SK-N-SH treated with all-trans-retinoic acid at 6 μM for 48 hours (cell line): Measurements from ENCODE around the gene AMIGO3.

Experiments
- ATAC-seq: fragments of 200-7000 bp; cut with Tn5 transposase; 3 replicates; pipeline ENCODE4 v1.9.1; 2020; ENCODE audit warnings: mild to moderate bottlenecking, moderate library complexity
- ARNTL ChIP-seq: fragments of 450-650 bp; formaldehyde crosslinking; IDR thresholded peaks from 2 replicates; pipeline ENCODE4 v1.5.0; 2020; ENCODE audit warnings: low read depth, mild to moderate bottlenecking, moderate library complexity, borderline replicate concordance
- BACH2 ChIP-seq: fragments of 250-450 bp; sonication (Bioruptor Pico); IDR thresholded peaks from 2 replicates; pipeline ENCODE4 v1.9.0; 2021; ENCODE audit warnings: mild to moderate bottlenecking, borderline replicate concordance
- CREB5 ChIP-seq: fragments of 250-450 bp; sonication (Bioruptor Pico); IDR thresholded peaks from 2 replicates; pipeline ENCODE4 v1.5.1; 2020; ENCODE audit warnings: low read depth, mild to moderate bottlenecking, moderate library complexity
- GLIS3 ChIP-seq: fragments of 250-450 bp; sonication (Bioruptor Pico); IDR thresholded peaks from 2 replicates; pipeline ENCODE4 v1.5.0; 2020; ENCODE audit warnings: mild to moderate bottlenecking, moderate library complexity
- ISL1 ChIP-seq: fragments of 250-450 bp; sonication (Bioruptor Pico); IDR thresholded peaks from 2 replicates; pipeline ENCODE4 v2.1.2; 2022; ENCODE audit warnings: mild to moderate bottlenecking, moderate library complexity
- OSR1 ChIP-seq: fragments of 250-450 bp; sonication (Bioruptor Pico); IDR thresholded peaks from 2 replicates; pipeline ENCODE4 v1.8.0; 2022; ENCODE audit warnings: moderate library complexity, mild to moderate bottlenecking, inconsistent platforms
- PPARA ChIP-seq: fragments of 250-450 bp; sonication (Bioruptor Pico); IDR thresholded peaks from 2 replicates; pipeline ENCODE4 v1.5.0; 2020; ENCODE audit warnings: mild to moderate bottlenecking, borderline replicate concordance
- RARB ChIP-seq: fragments of 250-450 bp; sonication (Bioruptor Pico); IDR thresholded peaks from 2 replicates; pipeline ENCODE4 v1.8.0; 2021; ENCODE audit warnings: mild to moderate bottlenecking, moderate library complexity
- SNAI2 ChIP-seq: fragments of 250-450 bp; sonication (Bioruptor Pico); IDR thresholded peaks from 2 replicates; pipeline ENCODE4 v1.5.0; 2020; ENCODE audit warnings: mild to moderate bottlenecking, moderate library complexity
- TCF4 ChIP-seq: fragments of 250-450 bp; sonication (Bioruptor Pico); IDR thresholded peaks from 2 replicates; pipeline ENCODE4 v1.8.0; 2021; ENCODE audit warnings: mild to moderate bottlenecking, moderate library complexity, borderline replicate concordance
- TOX ChIP-seq: fragments of 250-450 bp; sonication (Bioruptor Pico); IDR thresholded peaks from 2 replicates; pipeline ENCODE4 v1.8.0; 2021; ENCODE audit warnings: mild to moderate bottlenecking, moderate library complexity, borderline replicate concordance
- TSHZ2 ChIP-seq: fragments of 250-450 bp; sonication (Bioruptor Pico); IDR thresholded peaks from 2 replicates; pipeline ENCODE4 v1.5.0; 2020; ENCODE audit warnings: mild to moderate bottlenecking, moderate library complexity
- ZC3H10 ChIP-seq: fragments of 250-450 bp; sonication (Bioruptor Pico); IDR thresholded peaks from 2 replicates; pipeline ENCODE4 v1.5.1; 2021; ENCODE audit warnings: mild to moderate bottlenecking, moderate library complexity
- ZFP3 ChIP-seq: fragments of 250-450 bp; sonication (Bioruptor Pico); IDR thresholded peaks from 2 replicates; pipeline ENCODE4 v1.5.0; 2020; ENCODE audit warnings: mild to moderate bottlenecking, moderate library complexity
- ZFP30 ChIP-seq: fragments of 450-650 bp; formaldehyde crosslinking; IDR thresholded peaks from 2 replicates; pipeline ENCODE4 v1.5.0; 2022; ENCODE audit warnings: mild to moderate bottlenecking, moderate library complexity
- ZNF565 ChIP-seq: fragments of 450-650 bp; formaldehyde crosslinking; conservative IDR thresholded peaks from 2 replicates; pipeline ENCODE4 v1.5.0; 2020; ENCODE audit warnings: low read depth, mild to moderate bottlenecking, moderate library complexity
- ZNF70 ChIP-seq: fragments of 450-650 bp; formaldehyde crosslinking; IDR thresholded peaks from 2 replicates; pipeline ENCODE4 v1.5.0; 2020; ENCODE audit warnings: mild to moderate bottlenecking, moderate library complexity
- TF ChIP-seq, protein P1 (sequence below): fragments of 250-450 bp; sonication (Bioruptor Pico); IDR thresholded peaks from 2 replicates; pipeline ENCODE4 v1.8.0; 2021; ENCODE audit warnings: low read depth, mild to moderate bottlenecking, moderate library complexity, borderline replicate concordance
- TF ChIP-seq, protein P2 (sequence below): fragments of 250-450 bp; sonication (Bioruptor Pico); IDR thresholded peaks from 2 replicates; pipeline ENCODE4 v1.8.0; 2020; ENCODE audit warnings: mild to moderate bottlenecking, moderate library complexity, borderline replicate concordance
- TF ChIP-seq, protein P3 (sequence below): fragments of 250-450 bp; sonication (Bioruptor Pico); IDR thresholded peaks from 2 replicates; pipeline ENCODE4 v1.5.1; 2021; ENCODE audit warnings: mild to moderate bottlenecking, moderate library complexity

The AMIGO3 gene

GRCh38 chr3:49671291-49672288 is 47.9 kb downstream of the AMIGO3 start (continued):
- TF ChIP-seq, protein P1, sequence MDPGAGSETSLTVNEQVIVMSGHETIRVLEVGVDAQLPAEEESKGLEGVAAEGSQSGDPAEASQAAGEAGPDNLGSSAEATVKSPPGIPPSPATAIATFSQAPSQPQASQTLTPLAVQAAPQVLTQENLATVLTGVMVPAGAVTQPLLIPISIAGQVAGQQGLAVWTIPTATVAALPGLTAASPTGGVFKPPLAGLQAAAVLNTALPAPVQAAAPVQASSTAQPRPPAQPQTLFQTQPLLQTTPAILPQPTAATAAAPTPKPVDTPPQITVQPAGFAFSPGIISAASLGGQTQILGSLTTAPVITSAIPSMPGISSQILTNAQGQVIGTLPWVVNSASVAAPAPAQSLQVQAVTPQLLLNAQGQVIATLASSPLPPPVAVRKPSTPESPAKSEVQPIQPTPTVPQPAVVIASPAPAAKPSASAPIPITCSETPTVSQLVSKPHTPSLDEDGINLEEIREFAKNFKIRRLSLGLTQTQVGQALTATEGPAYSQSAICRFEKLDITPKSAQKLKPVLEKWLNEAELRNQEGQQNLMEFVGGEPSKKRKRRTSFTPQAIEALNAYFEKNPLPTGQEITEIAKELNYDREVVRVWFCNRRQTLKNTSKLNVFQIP, result no peak
- TF ChIP-seq OSR1 (no peak), TOX (CRISPR knock-in tag) (no peak), ZFP30 (CRISPR knock-in tag) (no peak)

GRCh38 chr3:49670940-49671290 is 48.6 kb downstream of the AMIGO3 start:
- ATAC-seq, result no peak
- TF ChIP-seq GLIS3 (CRISPR knock-in tag), result no peak
- no peak for TF ChIP-seq OSR1
- TF ChIP-seq CREB5 (CRISPR knock-in tag), result no peak
- no peak for TF ChIP-seq ZNF70 (CRISPR knock-in tag)
- TF ChIP-seq, protein P2, sequence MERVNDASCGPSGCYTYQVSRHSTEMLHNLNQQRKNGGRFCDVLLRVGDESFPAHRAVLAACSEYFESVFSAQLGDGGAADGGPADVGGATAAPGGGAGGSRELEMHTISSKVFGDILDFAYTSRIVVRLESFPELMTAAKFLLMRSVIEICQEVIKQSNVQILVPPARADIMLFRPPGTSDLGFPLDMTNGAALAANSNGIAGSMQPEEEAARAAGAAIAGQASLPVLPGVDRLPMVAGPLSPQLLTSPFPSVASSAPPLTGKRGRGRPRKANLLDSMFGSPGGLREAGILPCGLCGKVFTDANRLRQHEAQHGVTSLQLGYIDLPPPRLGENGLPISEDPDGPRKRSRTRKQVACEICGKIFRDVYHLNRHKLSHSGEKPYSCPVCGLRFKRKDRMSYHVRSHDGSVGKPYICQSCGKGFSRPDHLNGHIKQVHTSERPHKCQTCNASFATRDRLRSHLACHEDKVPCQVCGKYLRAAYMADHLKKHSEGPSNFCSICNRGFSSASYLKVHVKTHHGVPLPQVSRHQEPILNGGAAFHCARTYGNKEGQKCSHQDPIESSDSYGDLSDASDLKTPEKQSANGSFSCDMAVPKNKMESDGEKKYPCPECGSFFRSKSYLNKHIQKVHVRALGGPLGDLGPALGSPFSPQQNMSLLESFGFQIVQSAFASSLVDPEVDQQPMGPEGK (CRISPR knock-in tag), result no peak
- no peak for TF ChIP-seq ZFP3 (CRISPR knock-in tag)
- no peak for TF ChIP-seq BACH2
- no peak for TF ChIP-seq SNAI2 (CRISPR knock-in tag)
- no peak for TF ChIP-seq ZC3H10
- TF ChIP-seq TCF4 (CRISPR knock-in tag), result no peak
- TF ChIP-seq, all 23 proteins: peak for 0

DNA sequence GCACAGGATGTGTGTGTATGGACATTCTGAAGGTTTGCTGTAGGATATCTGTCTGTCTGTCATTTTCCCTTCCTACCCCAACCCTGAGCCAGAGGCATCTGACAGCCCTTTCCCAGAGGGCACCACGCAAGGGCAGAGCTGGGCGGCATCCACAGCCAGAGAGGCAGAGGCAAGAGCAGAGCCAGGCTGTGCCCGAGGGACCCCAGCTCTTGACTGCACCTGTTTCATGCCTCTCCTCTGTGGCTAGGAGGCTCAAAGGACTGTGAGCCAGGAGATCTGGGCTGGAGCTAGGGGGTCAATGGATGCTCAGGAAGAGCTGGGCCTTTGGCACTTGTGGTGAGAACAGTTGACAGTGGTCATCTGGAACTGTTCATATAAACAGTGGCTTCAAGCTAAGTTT is 50.1 kb downstream of the AMIGO3 start:
- ATAC-seq, result no peak
- TF ChIP-seq TSHZ2 (CRISPR knock-in tag) (no peak), ZC3H10 (no peak), RARB (CRISPR knock-in tag) (no peak)
- TF ChIP-seq, protein P1, result no peak

DNA sequence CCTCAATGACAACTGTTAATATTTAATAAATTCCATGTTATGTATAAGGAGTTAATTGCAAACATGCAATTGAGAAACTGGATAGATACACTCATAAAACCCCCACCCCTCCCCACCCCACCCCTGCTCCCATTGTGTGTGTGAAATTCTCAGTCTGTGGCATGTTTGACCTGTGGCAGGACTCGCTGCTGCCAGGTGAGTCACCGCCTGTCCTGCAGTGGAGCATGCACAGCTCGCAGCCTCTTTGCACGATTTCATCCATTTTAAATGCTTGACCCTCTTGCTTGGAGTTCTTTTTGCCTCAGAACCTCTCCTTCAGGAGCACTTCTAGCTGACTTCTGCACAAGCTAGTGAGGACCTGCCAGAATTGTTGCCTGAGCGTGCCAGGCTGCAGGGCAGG is 50.6 kb downstream of the AMIGO3 start:
- ATAC-seq, result no peak
- TF ChIP-seq ZFP3 (CRISPR knock-in tag) (no peak), PPARA (CRISPR knock-in tag) (no peak), OSR1 (no peak), ISL1 (CRISPR knock-in tag) (no peak), ARNTL (CRISPR knock-in tag) (no peak), ZNF70 (CRISPR knock-in tag) (no peak), RARB (CRISPR knock-in tag) (no peak), BACH2 (no peak), ZNF565 (CRISPR knock-in tag) (no peak)
- TF ChIP-seq, protein P1, result no peak
- TF ChIP-seq, protein P2 (CRISPR knock-in tag), result no peak
- TF ChIP-seq, protein P3, sequence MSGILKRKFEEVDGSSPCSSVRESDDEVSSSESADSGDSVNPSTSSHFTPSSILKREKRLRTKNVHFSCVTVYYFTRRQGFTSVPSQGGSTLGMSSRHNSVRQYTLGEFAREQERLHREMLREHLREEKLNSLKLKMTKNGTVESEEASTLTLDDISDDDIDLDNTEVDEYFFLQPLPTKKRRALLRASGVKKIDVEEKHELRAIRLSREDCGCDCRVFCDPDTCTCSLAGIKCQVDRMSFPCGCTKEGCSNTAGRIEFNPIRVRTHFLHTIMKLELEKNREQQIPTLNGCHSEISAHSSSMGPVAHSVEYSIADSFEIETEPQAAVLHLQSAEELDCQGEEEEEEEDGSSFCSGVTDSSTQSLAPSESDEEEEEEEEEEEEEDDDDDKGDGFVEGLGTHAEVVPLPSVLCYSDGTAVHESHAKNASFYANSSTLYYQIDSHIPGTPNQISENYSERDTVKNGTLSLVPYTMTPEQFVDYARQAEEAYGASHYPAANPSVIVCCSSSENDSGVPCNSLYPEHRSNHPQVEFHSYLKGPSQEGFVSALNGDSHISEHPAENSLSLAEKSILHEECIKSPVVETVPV (CRISPR knock-in tag), result no peak
